ENCODE results near the gene GOLPH3. TPM values are rescaled to one million over a fixed set of nuclear protein-coding genes. Genes with fewer than 3 reads are reported as not detected.

Gene GOLPH3
- polyA plus RNA-seq, 1 donor from 2014 or later = 75.8 TPM

DNA sequence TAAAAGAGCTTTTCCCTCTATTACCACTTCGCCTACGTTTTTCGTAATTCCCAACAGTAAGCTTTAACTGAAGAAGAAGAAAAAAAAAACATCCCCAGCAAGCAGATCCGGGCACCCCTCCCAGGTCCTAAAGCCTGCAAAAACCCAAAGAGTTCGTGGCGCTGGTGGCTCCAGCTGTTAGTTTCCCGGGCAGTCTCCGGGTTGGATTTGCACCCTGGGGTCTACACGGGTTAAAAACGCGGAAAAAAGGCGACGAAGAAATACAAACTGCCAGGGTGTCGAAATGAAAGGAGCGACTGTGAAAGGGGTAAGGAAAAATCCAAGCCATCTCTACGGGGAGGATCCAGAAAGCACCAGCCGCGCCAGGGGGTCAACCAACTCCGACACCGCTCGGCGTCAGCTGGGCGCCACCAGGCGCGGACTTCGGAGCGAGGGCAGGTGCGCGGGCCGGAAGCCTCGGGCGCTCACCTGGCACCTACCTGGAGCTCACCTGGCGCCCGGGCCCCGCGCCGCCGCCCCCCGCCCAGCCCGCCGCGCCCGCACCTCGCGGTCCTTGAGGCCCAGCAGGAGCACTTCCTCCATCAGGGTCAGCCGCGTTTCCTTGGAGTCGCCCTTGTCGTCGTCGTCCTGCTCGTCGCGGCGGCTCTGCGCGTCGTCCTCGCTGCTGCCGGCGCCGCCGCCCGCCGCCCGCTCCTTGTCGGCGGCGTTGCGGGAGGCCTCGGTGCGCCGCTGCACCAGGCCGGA is 680 bp downstream of the GOLPH3 start:
- peak overlapping the region; percentile 99 for H3K9ac ChIP-seq (ENCODE audit: low read length)
- H3K27ac ChIP-seq (ENCODE audit: low read length) = peak overlapping the region; percentile 100
- no peaks in the 10 kb centered on the region for H3K9me3 ChIP-seq (ENCODE audit: low read length)
- TF ChIP-seq EZH2 (IDR thresholded peaks at IDR 0.05; ENCODE audit: borderline replicate concordance, insufficient read depth, low read length, poor library complexity, severe bottlenecking) (no peak), MXI1 (conservative IDR thresholded peaks at IDR 0.05; ENCODE audit: poor library complexity, severe bottlenecking) (no peak), POLR2AphosphoS5 (IDR thresholded peaks at IDR 0.05) (peak; percentile 26), EP300 (conservative IDR thresholded peaks at IDR 0.05; ENCODE audit: poor library complexity, severe bottlenecking) (no peak), RAD21 (conservative IDR thresholded peaks at IDR 0.05) (no peak), CTCF (IDR thresholded peaks at IDR 0.05; ENCODE audit: poor library complexity, severe bottlenecking) (no peak), TAF1 (IDR thresholded peaks at IDR 0.05; ENCODE audit: low read depth) (no peak)
- TF ChIP-seq, protein P1, sequence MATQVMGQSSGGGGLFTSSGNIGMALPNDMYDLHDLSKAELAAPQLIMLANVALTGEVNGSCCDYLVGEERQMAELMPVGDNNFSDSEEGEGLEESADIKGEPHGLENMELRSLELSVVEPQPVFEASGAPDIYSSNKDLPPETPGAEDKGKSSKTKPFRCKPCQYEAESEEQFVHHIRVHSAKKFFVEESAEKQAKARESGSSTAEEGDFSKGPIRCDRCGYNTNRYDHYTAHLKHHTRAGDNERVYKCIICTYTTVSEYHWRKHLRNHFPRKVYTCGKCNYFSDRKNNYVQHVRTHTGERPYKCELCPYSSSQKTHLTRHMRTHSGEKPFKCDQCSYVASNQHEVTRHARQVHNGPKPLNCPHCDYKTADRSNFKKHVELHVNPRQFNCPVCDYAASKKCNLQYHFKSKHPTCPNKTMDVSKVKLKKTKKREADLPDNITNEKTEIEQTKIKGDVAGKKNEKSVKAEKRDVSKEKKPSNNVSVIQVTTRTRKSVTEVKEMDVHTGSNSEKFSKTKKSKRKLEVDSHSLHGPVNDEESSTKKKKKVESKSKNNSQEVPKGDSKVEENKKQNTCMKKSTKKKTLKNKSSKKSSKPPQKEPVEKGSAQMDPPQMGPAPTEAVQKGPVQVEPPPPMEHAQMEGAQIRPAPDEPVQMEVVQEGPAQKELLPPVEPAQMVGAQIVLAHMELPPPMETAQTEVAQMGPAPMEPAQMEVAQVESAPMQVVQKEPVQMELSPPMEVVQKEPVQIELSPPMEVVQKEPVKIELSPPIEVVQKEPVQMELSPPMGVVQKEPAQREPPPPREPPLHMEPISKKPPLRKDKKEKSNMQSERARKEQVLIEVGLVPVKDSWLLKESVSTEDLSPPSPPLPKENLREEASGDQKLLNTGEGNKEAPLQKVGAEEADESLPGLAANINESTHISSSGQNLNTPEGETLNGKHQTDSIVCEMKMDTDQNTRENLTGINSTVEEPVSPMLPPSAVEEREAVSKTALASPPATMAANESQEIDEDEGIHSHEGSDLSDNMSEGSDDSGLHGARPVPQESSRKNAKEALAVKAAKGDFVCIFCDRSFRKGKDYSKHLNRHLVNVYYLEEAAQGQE (IDR thresholded peaks at IDR 0.05; ENCODE audit: borderline replicate concordance) = no peak
- H3K4me3 ChIP-seq (ENCODE audit: low read length) = peak overlapping the region; percentile 78
- peaks cover 4% of the 10 kb centered on the region for H3F3A ChIP-seq (ENCODE audit: insufficient read depth, low read length, poor library complexity, severe bottlenecking)
- H3K36me3 ChIP-seq (ENCODE audit: insufficient read depth, low read length) = no peaks in the 10 kb centered on the region
- peak overlapping the region; percentile 87 for H3K4me2 ChIP-seq (ENCODE audit: low read length)
- H4K20me1 ChIP-seq (ENCODE audit: insufficient read depth) = no peaks in the 10 kb centered on the region
- H3K9me2 ChIP-seq (ENCODE audit: insufficient read depth, low read length) = no peaks in the 10 kb centered on the region
- peaks cover 49% of the 10 kb centered on the region for H3K79me2 ChIP-seq (replicated peaks; ENCODE audit: insufficient read depth, low read length)
- H2AFZ ChIP-seq (ENCODE audit: low read depth, low read length) = peak overlapping the region; percentile 95
- no peaks in the 10 kb centered on the region for H3K27me3 ChIP-seq (ENCODE audit: insufficient read depth, low read depth, low read length)

DNA sequence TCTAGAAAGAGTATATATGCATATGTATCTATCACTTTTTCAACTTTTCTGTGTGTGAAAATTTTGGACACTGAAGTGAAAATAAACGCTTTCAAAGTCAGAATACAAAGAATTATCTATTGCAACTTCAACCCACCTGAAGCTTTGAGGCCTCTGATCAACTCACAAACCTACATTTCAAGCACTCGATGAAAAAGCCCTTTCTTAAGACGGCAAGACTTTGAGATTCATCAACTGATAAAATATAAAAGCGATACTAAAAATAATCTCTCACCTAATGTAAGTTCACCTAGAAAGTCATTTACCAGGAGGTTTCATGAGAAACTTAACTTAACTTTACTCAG is 1.2 kb downstream of the GOLPH3 start:
- no peaks in the 10 kb centered on the region for H3K9me3 ChIP-seq (ENCODE audit: low read length)
- no peaks in the 10 kb centered on the region for H3K36me3 ChIP-seq (ENCODE audit: insufficient read depth, low read length)
- H3K4me3 ChIP-seq (ENCODE audit: low read length) = peak overlapping the region; percentile 78
- H3K4me2 ChIP-seq (ENCODE audit: low read length) = peak overlapping the region; percentile 87
- H3F3A ChIP-seq (ENCODE audit: insufficient read depth, low read length, poor library complexity, severe bottlenecking) = peaks cover 4% of the 10 kb centered on the region
- H3K9me2 ChIP-seq (ENCODE audit: insufficient read depth, low read length) = no peaks in the 10 kb centered on the region
- peaks cover 55% of the 10 kb centered on the region for H3K79me2 ChIP-seq (replicated peaks; ENCODE audit: insufficient read depth, low read length)
- no peak for TF ChIP-seq EP300 (conservative IDR thresholded peaks at IDR 0.05; ENCODE audit: poor library complexity, severe bottlenecking)
- no peak for TF ChIP-seq SMC3 (conservative IDR thresholded peaks at IDR 0.05; ENCODE audit: poor library complexity)
- TF ChIP-seq, protein P1 (IDR thresholded peaks at IDR 0.05; ENCODE audit: borderline replicate concordance) = no peak
- TF ChIP-seq TAF1 (IDR thresholded peaks at IDR 0.05; ENCODE audit: low read depth) = no peak
- no peak for TF ChIP-seq EZH2 (IDR thresholded peaks at IDR 0.05; ENCODE audit: borderline replicate concordance, insufficient read depth, low read length, poor library complexity, severe bottlenecking)
- no peak for TF ChIP-seq POLR2AphosphoS5 (IDR thresholded peaks at IDR 0.05)
- no peak for TF ChIP-seq RAD21 (conservative IDR thresholded peaks at IDR 0.05)
- TF ChIP-seq MXI1 (conservative IDR thresholded peaks at IDR 0.05; ENCODE audit: poor library complexity, severe bottlenecking) = no peak
- no peak for TF ChIP-seq CTCF (IDR thresholded peaks at IDR 0.05; ENCODE audit: poor library complexity, severe bottlenecking)
- H3K27ac ChIP-seq (ENCODE audit: low read length) = peak overlapping the region; percentile 100
- no peaks in the 10 kb centered on the region for H4K20me1 ChIP-seq (ENCODE audit: insufficient read depth)
- H2AFZ ChIP-seq (ENCODE audit: low read depth, low read length) = no peak overlapping the region
- no peaks in the 10 kb centered on the region for H3K27me3 ChIP-seq (ENCODE audit: insufficient read depth, low read depth, low read length)
- peak overlapping the region; percentile 99 for H3K9ac ChIP-seq (ENCODE audit: low read length)

Measured in neural cell (in vitro differentiated cells).